IPS-20b (cell line): ENCODE measurements around the gene B3GNT9.
"Not testable (repeated sequence)": the region's sequence is repeated elsewhere in the genome, so short reads cannot be mapped to it uniquely, and the experiment has no call there.

Source experiments
- H3K27ac ChIP-seq: one replicate; pipeline ENCODE4 v1.5.1; 2013; ENCODE audit warnings: low read length
- H3K27me3 ChIP-seq: 2 replicates; pipeline ENCODE4 v1.6.1; 2013; ENCODE audit warnings: mild to moderate bottlenecking, low read length, inconsistent platforms; ENCODE audit not compliant: insufficient read depth
- H3K36me3 ChIP-seq: 2 replicates; pipeline ENCODE4 v1.6.1; 2013; ENCODE audit warnings: low read depth, mild to moderate bottlenecking, inconsistent platforms, low read length, moderate library complexity; ENCODE audit not compliant: insufficient read depth
- H3K4me1 ChIP-seq: 2 replicates; pipeline ENCODE4 v1.6.1; 2013; ENCODE audit warnings: mild to moderate bottlenecking, control low read depth, inconsistent platforms, low read length, moderate library complexity; ENCODE audit not compliant: insufficient read depth
- H3K4me3 ChIP-seq: 2 replicates; pipeline ENCODE4 v1.5.1; 2013; ENCODE audit warnings: mild to moderate bottlenecking, low read length, inconsistent platforms
- H3K9ac ChIP-seq: 2 replicates; pipeline ENCODE4 v1.6.1; 2013; ENCODE audit warnings: low read depth, mild to moderate bottlenecking, inconsistent platforms, low read length, moderate library complexity
- H3K9me3 ChIP-seq: 2 replicates; pipeline ENCODE4 v1.6.1; 2013; ENCODE audit warnings: mild to moderate bottlenecking, low read depth, low read length, inconsistent platforms; ENCODE audit not compliant: insufficient read depth

B3GNT9 gene

GRCh38 chr16:67145746-67146145, 5.1 kb downstream of the B3GNT9 start:
- Histone ChIP-seq H3K27me3 (peaks cover 21% of the 10 kb centered on the region), H3K9me3 (no peaks in the 10 kb centered on the region), H3K4me1 (no peaks in the 10 kb centered on the region), H3K27ac (no peak overlapping the region), H3K36me3 (peaks cover 76% of the 10 kb centered on the region), H3K9ac (no peak overlapping the region), H3K4me3 (no peak overlapping the region)

DNA sequence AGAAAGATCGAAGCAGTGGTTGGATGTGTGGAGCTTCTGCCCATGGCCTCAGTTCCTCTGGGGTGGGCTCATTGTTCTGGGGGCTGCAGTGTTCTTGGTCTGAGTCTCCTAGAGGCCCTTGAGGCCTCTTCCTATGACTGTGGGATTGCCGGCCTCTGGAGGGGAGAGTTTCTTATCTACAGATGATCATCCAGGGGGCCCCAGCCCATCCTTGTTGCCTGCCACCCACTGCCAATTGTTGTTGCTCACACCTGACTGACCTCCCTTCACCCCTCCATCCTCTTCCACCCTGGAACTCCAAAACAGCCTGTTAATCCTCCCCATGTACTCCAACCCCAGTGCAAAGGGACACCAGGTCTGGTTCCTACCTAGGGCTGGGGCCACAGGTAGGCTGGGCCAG, 5.9 kb downstream of the B3GNT9 start:
- no peaks in the 10 kb centered on the region for H3K9me3 ChIP-seq
- H3K9ac ChIP-seq, result no peak overlapping the region
- peaks cover 84% of the 10 kb centered on the region for H3K36me3 ChIP-seq
- no peaks in the 10 kb centered on the region for H3K4me1 ChIP-seq
- no peak overlapping the region for H3K27ac ChIP-seq
- H3K27me3 ChIP-seq, result peaks cover 13% of the 10 kb centered on the region
- no peak overlapping the region for H3K4me3 ChIP-seq

DNA sequence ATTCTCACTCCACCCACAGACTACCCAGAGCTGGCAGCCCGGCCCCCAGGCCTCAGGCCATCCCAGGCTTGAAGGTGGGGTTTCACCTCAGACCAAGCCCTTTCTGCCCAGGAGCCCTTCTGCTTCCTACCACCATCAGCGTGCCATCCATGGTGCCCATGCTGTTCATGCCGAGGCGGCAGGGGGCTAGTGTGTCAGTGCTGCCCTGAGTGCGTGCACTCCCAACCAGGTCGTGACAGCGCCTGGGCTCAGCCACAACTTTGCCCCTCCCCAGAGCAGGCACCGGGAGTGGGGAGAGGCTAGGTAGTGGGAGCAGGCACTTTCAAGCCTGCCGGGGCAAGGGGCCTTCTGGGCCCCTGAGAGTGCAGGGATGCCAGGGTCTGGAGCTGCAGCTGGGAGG, 8.5 kb downstream of the B3GNT9 start:
- Histone ChIP-seq H3K4me1 (no peaks in the 10 kb centered on the region), H3K27me3 (no peaks in the 10 kb centered on the region), H3K9me3 (no peaks in the 10 kb centered on the region), H3K27ac (no peak overlapping the region), H3K36me3 (peaks cover 91% of the 10 kb centered on the region), H3K4me3 (no peak overlapping the region), H3K9ac (no peak overlapping the region)

DNA sequence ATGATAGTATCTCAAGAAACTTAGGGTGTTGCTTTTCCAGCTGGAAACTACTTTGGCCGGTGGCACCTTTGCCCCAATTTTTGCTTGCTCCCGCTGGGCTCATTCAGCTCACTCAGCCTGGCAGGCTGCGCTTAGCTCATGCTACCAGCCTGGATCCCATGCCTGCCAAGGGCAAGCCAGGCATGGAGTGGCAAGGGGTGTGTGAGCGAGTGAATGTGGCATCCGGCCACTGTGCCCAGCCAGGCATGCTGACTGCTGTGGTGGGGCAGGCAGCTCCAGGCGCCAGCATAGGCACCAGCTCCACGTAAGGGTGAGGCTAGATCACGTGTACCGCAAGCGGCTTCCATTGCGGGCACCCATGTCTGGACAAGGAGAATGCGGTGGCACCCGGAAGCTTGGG, 9.4 kb downstream of the B3GNT9 start:
- H3K27me3 ChIP-seq, result no peaks in the 10 kb centered on the region
- no peak overlapping the region for H3K27ac ChIP-seq
- no peak overlapping the region for H3K9ac ChIP-seq
- no peak overlapping the region for H3K4me3 ChIP-seq
- H3K9me3 ChIP-seq, result no peaks in the 10 kb centered on the region
- peaks cover 86% of the 10 kb centered on the region for H3K36me3 ChIP-seq
- H3K4me1 ChIP-seq, result no peaks in the 10 kb centered on the region

- no peaks in the 10 kb centered on the region for H3K9me3 ChIP-seq
- peaks cover 81% of the 10 kb centered on the region for H3K36me3 ChIP-seq
- no peaks in the 10 kb centered on the region for H3K4me1 ChIP-seq
- no peaks in the 10 kb centered on the region for H3K27me3 ChIP-seq
- H3K4me3 ChIP-seq, result no peak overlapping the region
- H3K9ac ChIP-seq, result no peak overlapping the region
- no peak overlapping the region for H3K27ac ChIP-seq
Observed at GRCh38 chr16:67137605-67138004, 13.2 kb downstream of the B3GNT9 start.

DNA sequence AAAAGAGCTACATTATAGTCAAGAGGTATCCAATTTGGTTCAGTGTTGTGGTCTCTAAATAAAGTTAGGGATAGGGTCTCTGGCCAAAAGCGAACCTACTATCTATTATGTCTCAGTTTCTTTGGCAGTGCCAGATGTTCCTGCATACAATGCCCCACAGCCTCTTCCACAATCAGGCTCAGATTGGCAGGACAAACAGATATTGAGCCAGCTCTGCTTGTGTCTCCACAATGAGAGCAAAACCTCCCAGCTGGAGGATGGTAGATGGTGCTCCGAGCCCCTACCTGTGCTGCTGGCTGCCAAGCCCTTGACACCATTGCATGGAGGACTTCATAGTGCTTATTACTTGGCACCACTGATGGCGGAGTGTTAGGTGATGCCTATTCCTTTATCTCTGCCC, 21.4 kb downstream of the B3GNT9 start:
- Histone ChIP-seq H3K9me3 (no peaks in the 10 kb centered on the region), H3K4me3 (no peak overlapping the region), H3K27ac (no peak overlapping the region), H3K9ac (no peak overlapping the region), H3K4me1 (no peaks in the 10 kb centered on the region), H3K36me3 (peaks cover 51% of the 10 kb centered on the region), H3K27me3 (no peaks in the 10 kb centered on the region)

GRCh38 chr16:67128887-67129286, 21.9 kb downstream of the B3GNT9 start:
- no peak overlapping the region for H3K4me3 ChIP-seq
- no peaks in the 10 kb centered on the region for H3K9me3 ChIP-seq
- H3K4me1 ChIP-seq, result no peaks in the 10 kb centered on the region
- peaks cover 46% of the 10 kb centered on the region for H3K36me3 ChIP-seq
- no peak overlapping the region for H3K27ac ChIP-seq
- H3K9ac ChIP-seq, result no peak overlapping the region
- no peaks in the 10 kb centered on the region for H3K27me3 ChIP-seq

DNA sequence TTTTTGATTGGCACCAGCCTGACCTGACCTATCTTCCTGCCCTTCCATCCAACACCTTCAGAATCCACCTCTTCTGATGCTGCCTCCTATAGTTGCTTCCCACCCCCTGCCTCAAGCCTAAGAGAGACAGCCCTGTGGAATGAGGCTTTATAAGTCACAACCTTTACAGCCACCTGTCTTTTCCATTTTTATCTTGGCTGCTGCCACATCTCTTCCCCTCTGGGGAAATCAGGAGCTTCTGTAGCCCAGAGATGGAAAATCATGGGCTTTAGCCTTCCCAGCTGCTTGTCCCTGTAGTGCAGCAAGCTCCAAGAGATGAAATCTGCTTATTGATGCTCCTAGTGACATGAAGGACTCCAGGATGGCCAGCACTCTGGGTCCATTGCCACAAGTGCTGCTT, 22.4 kb downstream of the B3GNT9 start:
- H3K27ac ChIP-seq, result no peak overlapping the region
- no peaks in the 10 kb centered on the region for H3K4me1 ChIP-seq
- no peaks in the 10 kb centered on the region for H3K9me3 ChIP-seq
- H3K9ac ChIP-seq, result no peak overlapping the region
- H3K4me3 ChIP-seq, result no peak overlapping the region
- peaks cover 50% of the 10 kb centered on the region for H3K36me3 ChIP-seq
- no peaks in the 10 kb centered on the region for H3K27me3 ChIP-seq

- not testable (repeated sequence) for H3K27ac ChIP-seq, H3K4me3 ChIP-seq, H3K4me1 ChIP-seq, H3K9ac ChIP-seq, H3K9me3 ChIP-seq, H3K27me3 ChIP-seq
- peaks cover 32% of the 10 kb centered on the region for H3K36me3 ChIP-seq
Observed at GRCh38 chr16:67122799-67123198, 28.0 kb downstream of the B3GNT9 start.

- Histone ChIP-seq H3K9me3 (no peaks in the 10 kb centered on the region), H3K4me1 (0 out of 2 replicates have a peak, but pooled peaks cover 4% of the 10 kb centered on the region), H3K9ac (no peak overlapping the region), H3K27me3 (no peaks in the 10 kb centered on the region), H3K27ac (no peak overlapping the region), H3K4me3 (no peak overlapping the region), H3K36me3 (peaks cover 23% of the 10 kb centered on the region)
Observed at GRCh38 chr16:67120025-67120424, 30.8 kb downstream of the B3GNT9 start.

DNA sequence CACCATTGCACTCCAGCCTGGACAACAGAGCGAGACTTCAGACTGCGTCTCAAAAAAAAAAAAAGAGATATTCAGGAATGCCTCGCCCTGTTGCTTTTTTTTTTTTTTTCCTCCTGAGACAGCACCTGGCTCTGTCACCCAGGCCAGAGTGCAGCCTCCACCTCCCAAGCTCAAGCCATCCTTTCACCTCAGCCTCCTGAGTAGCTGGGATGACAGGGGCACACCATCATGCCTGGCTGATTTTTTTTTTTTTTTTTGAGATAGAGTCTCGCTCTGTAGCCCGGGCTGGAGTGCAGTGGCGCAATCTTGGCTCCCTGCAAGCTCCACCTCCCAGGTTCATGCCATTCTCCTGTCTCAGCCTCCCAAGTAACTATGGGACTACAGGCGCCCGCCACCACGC, 33.1 kb downstream of the B3GNT9 start:
- no peak overlapping the region for H3K4me3 ChIP-seq
- no peaks in the 10 kb centered on the region for H3K9me3 ChIP-seq
- H3K27me3 ChIP-seq, result no peaks in the 10 kb centered on the region
- no peak overlapping the region for H3K9ac ChIP-seq
- peaks cover 16% of the 10 kb centered on the region for H3K36me3 ChIP-seq
- 0 out of 2 replicates have a peak, but pooled peaks cover 4% of the 10 kb centered on the region for H3K4me1 ChIP-seq
- no peak overlapping the region for H3K27ac ChIP-seq

DNA sequence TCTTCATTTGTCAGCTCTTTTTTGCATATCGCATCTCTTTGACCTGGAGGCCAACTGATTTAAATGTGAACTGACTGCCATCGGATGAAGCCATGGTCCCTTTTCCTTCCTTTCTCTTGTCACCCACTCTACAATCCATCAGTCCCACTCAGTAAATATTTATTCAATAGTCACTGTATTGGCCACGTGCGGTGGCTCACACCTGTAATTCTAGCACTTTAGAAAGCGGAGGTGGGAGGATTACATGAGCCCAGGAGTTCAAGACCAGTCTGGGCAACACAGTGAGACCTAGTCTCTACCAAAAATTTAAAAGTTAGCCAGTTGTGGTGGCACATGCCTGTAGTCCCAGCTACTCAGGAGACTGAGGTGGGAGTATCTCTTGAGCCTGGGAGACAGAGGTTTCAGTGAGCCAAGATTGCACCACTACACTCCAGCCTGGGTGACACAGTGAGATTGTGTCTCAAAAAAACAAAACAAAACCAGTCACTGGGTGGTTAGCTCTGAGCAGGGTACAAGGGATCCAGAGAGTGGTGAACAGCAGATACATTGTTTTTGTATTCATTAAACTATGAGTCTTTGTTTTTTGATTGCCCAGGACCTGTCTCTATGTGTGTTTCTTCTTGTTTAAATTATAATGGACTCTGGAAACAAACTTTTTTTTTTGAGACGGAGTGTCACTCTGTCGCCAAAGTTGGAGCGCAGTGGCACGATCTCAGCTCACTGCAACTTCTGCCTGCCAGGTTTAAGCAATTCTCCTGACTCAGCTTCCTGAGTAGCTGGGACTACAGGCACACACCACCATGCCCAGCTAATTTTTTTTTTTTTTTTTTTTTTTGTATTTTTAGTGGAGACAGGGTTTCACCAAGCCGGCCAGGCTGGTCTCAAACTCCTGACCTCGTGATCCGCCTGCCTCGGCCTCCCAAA, 34.1 kb downstream of the B3GNT9 start:
- no peak overlapping the region for H3K27ac ChIP-seq

More for the DNA sequence above, 34.1 kb downstream of the B3GNT9 start:
- Histone ChIP-seq H3K9ac (no peak overlapping the region), H3K27me3 (no peaks in the 10 kb centered on the region), H3K36me3 (peaks cover 6% of the 10 kb centered on the region; the same call in 1 of the 2 replicates), H3K4me1 (0 out of 2 replicates have a peak, but pooled peaks cover 4% of the 10 kb centered on the region), H3K4me3 (no peak overlapping the region), H3K9me3 (no peaks in the 10 kb centered on the region)
